Esophagus squamous epithelium (tissue), 5 donors: Measurements from ENCODE around the gene ADAMTS15. TPM values are rescaled to one million over a fixed set of nuclear protein-coding genes. Genes with fewer than 3 reads are reported as not detected.

Experiments used
- DNase-seq: peaks from one replicate; lab custom pipeline; 2025; lab: John Stamatoyannopoulos, UW
- H3K27ac ChIP-seq, 4 donors: fragments of 200-600 bp; sonication (generic); one replicate each; pipeline ENCODE4 v1.5.1; 2016 to 2019; ENCODE audit warnings: mild to moderate bottlenecking in 1 of 4
- H3K27me3 ChIP-seq, 4 donors: fragments of 200-600 bp; sonication (generic); 1 replicate in 3 of 4; 2 replicates in 1 of 4; pipeline versions ENCODE4 v1.5.1 to v1.6.0; 2017 to 2021; ENCODE audit warnings: antibody characterized with exemption in 1 of 4
- H3K36me3 ChIP-seq, 3 donors: fragments of 200-600 bp; sonication (generic); one replicate each; pipeline ENCODE4 v1.5.1; 2016 to 2019
- H3K4me1 ChIP-seq, 3 donors: fragments of 200-600 bp; sonication (generic); one replicate each; pipeline ENCODE4 v1.5.1; 2017 to 2019
- H3K4me3 ChIP-seq, 4 donors: fragments of 200-600 bp; sonication (generic); 1 replicate in 3 of 4; 2 replicates in 1 of 4; pipeline ENCODE4 v1.5.1; 2016 to 2019; ENCODE audit warnings: mild to moderate bottlenecking in 2 of 4, moderate library complexity in 1 of 4
- H3K9me3 ChIP-seq, 3 donors: fragments of 200-600 bp; sonication (generic); one replicate each; pipeline ENCODE4 v1.5.1; 2016 to 2019
- CTCF ChIP-seq, 6 experiments: fragments of 450-650 bp in 4 of 6; fragments of 200-600 bp in 2 of 6; sonication (generic) in 2 of 6; IDR thresholded peaks; one replicate each; pipeline ENCODE4 v1.5.1; 2016 to 2019; ENCODE audit warnings: antibody characterized with exemption in 6 of 6, mild to moderate bottlenecking in 4 of 6, moderate library complexity in 4 of 6
- POLR2A ChIP-seq, 4 donors: fragments of 450-650 bp; IDR thresholded peaks; one replicate each; pipeline ENCODE4 v1.6.1; 2017; ENCODE audit warnings: antibody characterized with exemption in 4 of 4, mild to moderate bottlenecking in 4 of 4, moderate library complexity in 3 of 4
- WGBS, 2 donors: methylation state at CpG; one replicate each; pipeline ENCODE4 v1.1.5; 2018; 5-methylcytosine and 5-hydroxymethylcytosine counted together
- intact Hi-C: fragments of 100-400 bp; cut with DNase I; formaldehyde crosslinking; loops from one replicate; pipeline ENCODE4 v1.15.0; 2022
- total RNA-seq, 4 donors: library from RNA; depleted of rRNA; stranded (reverse); fragments of >200 nt; gene quantifications; one replicate each; pipeline ENCODE4 v1.1.0, GENCODE V29; 2016
- donor health status: DM: yes; HTN: yes; CAD: no.

Gene ADAMTS15
- total RNA-seq, 4 donors from 2014 or later = 0.11 to 5.7 (median 2.1) TPM

GRCh38 chr11:130470832-130471706 lies 22.6 kb downstream of the ADAMTS15 start:
- intact Hi-C loops = no loop called here
- Histone ChIP-seq H3K27ac (no peak overlapping the region), H3K4me1 (no peaks in the 10 kb centered on the region), H3K9me3 (no peaks in the 10 kb centered on the region), H3K36me3 (peaks cover 0 to 53% (median 0%) of the 10 kb centered on the region in 3 donors), H3K27me3 (no peaks in the 10 kb centered on the region), H3K4me3 (no peak overlapping the region)
- no peak for TF ChIP-seq POLR2A (IDR thresholded peaks at IDR 0.05)
- TF ChIP-seq CTCF (IDR thresholded peaks at IDR 0.05) = no peak
- no peak for DNase-seq
- 89 to 93% methylated on average over 6 to 11 of the region's 20 CpGs for WGBS, 2 donors

- Histone ChIP-seq H3K4me3 (no peak overlapping the region), H3K36me3 (peaks cover 0 to 49% (median 0%) of the 10 kb centered on the region in 3 donors), H3K27ac (no peak overlapping the region), H3K9me3 (no peaks in the 10 kb centered on the region), H3K27me3 (no peaks in the 10 kb centered on the region), H3K4me1 (peaks cover 0 to 4% (median 0%) of the 10 kb centered on the region in 3 donors)
- intact Hi-C loops = no loop called here
- 79 to 94% methylated on average over 6 of the region's 11 CpGs for WGBS, 2 donors
- TF ChIP-seq POLR2A (IDR thresholded peaks at IDR 0.05) = no peak
- TF ChIP-seq CTCF (IDR thresholded peaks at IDR 0.05) = no peak
- no peak for DNase-seq
These were observed 23.4 kb downstream of the ADAMTS15 start for GRCh38 chr11:130471731-130472433.

GRCh38 chr11:130472434-130472961 lies 24.1 kb downstream of the ADAMTS15 start:
- no peaks in the 10 kb centered on the region for H3K27me3 ChIP-seq
- WGBS, 2 donors = 93 to 100% methylated on average over 3 of the region's 7 CpGs
- no peak for DNase-seq
- peaks cover 0 to 49% (median 0%) of the 10 kb centered on the region in 3 donors for H3K36me3 ChIP-seq
- intact Hi-C loops = no loop called here
- H3K4me1 ChIP-seq = peaks cover 0 to 10% (median 5%) of the 10 kb centered on the region in 3 donors
- no peak overlapping the region for H3K4me3 ChIP-seq
- H3K9me3 ChIP-seq = no peaks in the 10 kb centered on the region
- TF ChIP-seq CTCF (IDR thresholded peaks at IDR 0.05) = no peak
- TF ChIP-seq POLR2A (IDR thresholded peaks at IDR 0.05) = no peak
- H3K27ac ChIP-seq = no peak overlapping the region

- no peak for DNase-seq
- H3K27me3 ChIP-seq = no peaks in the 10 kb centered on the region
- H3K27ac ChIP-seq = no peak overlapping the region
- 91 to 97% methylated on average over 12 to 13 of the region's 52 CpGs for WGBS, 2 donors
- H3K4me3 ChIP-seq = no peak overlapping the region
- H3K36me3 ChIP-seq = peaks cover 0 to 43% (median 0%) of the 10 kb centered on the region in 3 donors
- intact Hi-C loops = no loop called here
- TF ChIP-seq POLR2A (IDR thresholded peaks at IDR 0.05) = no peak
- TF ChIP-seq CTCF (IDR thresholded peaks at IDR 0.05) = no peak
- peaks cover 0 to 17% (median 5%) of the 10 kb centered on the region in 3 donors for H3K4me1 ChIP-seq
- H3K9me3 ChIP-seq = no peaks in the 10 kb centered on the region
These were observed 24.8 kb downstream of the ADAMTS15 start for GRCh38 chr11:130473056-130473794.
